G401.6 (cell line): ENCODE results near the gene PRCP.
A peak's percentile ranks its signal among the peaks of the same experiment; 100 is the strongest.

Source experiments
- FAIRE-seq: peaks from 2 replicates; lab custom pipeline; 2012; peaks lifted over from hg19 to GRCh38; lab: Jason Lieb, UNC

The PRCP gene

DNA sequence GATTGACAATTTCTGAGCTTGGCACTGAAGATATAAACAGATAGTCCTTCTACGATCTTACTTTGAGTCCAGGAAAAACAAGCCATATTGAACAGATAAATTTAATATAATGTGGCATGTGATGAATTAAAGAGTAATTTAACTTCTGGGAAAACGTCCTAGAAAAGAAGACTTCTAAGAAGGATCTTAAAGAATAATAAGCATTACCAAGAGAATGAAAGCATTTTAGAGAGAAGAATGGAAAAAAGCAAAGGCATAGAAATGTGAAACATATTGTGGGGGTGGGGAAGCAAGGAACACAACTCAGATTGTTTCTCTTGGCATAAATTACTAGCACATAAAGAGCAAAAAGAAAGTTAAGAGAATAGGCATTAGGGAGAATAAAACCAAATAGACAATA lies 6.7 kb upstream of the PRCP start:
- FAIRE-seq: no peak

GRCh38 chr11:82906236-82906635 lies 6.0 kb upstream of the PRCP start:
- FAIRE-seq: peak; percentile 94

- no peak for FAIRE-seq
These were observed 3.8 kb upstream of the PRCP start for GRCh38 chr11:82903843-82904586.

GRCh38 chr11:82902880-82903279 lies 2.6 kb upstream of the PRCP start:
- no peak for FAIRE-seq

DNA sequence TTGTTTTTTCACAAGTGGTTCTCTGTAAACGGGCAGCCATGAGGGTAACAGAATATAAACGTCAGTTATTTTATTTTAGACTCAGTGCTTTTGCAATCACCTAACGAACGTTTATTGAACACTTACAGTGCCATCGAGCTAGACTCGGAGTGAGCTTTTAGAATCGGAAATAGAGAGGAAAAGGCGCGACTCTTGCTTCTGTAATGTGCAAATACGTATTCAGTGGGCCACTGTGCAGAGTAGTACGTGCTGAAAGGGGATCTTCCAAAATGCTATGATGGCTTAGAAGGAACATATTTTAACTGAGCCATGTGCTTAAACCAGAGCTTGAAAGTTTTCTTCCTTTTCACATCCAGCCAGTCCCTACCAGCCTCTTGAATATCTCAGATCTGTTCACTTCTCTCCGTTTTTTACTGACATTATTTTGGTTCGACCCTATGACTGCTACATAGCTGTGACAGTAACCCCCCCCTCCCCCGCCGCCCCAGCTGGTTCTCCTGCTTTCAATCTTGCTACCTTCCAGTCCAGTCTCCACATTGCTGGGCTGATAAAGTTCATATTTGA lies 1.8 kb upstream of the PRCP start:
- FAIRE-seq: no peak

- peak; percentile 97 for FAIRE-seq
These were observed 1.1 kb upstream of the PRCP start, which contains the start of gene DDIAS for GRCh38 chr11:82901165-82901921. Gene DDIAS (plus strand): TSS chr11:82901736. CDS start chr11:82914739, 13,003 bp downstream.

DNA sequence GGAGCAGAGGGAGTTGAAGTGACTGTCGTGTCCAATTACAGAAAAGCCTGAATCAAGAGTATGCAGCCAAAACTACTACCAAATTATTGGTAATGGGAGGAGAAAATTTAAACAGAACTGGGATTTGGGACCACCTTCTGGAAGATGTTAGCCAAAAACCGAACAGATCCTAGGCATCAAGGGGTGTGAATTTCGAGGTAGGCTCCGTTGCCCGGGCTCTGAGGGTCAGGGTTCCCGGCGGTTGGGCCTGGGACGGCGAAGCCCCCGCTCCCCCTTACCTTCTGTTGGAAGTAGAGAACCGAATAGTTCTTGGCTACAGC lies 313 bp downstream of the PRCP start:
- no peak for FAIRE-seq

DNA sequence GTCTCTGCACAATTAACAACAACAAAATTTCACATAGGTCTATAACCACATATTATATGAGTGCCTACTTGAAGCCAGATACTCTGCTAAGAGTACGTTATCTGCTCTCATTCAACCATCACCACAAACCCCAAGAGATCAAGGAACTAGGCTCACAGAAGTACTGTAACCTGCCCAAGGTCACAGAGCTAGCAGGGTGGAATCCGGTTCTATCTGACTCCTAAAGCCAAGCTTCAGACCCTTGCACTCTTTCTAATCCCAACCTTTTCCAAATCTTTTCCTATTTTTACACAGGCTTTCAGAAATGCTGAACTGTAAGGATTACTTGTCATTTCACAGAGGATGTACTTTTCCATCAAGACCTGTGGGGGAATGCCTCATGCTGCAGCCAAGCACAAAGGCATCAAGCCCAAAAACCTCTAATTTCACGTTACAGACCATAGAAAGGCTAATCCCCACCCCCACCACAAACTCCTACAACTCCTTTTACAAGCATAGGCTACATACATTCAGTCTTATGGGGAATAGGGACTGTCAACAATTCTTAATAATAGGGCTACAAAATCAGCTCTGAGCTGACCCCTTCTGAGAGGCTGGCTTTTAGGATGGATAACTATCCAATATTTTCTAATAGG lies 927 bp downstream of the PRCP start:
- FAIRE-seq: no peak

- no peak for FAIRE-seq
These were observed 2.0 kb downstream of the PRCP start for GRCh38 chr11:82898241-82898640.

DNA sequence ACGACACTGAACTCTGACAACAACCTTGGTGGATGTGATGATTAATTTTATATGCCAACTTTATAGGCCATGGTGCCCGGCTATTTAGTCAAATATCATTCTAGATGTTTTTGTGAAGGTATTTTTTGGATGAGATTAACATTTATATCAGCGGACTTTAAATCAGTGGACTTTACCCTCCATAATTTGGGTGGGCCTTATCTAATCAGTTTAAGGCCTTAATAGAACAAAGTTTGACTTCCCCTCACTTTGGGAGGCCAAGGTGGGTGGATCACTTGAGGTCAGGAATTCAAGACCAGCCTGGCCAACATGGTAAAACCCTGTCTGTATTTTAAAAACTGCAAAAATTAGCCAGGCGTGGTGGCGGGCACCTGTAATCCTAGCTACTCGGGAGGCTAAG lies 4.0 kb downstream of the PRCP start:
- no peak for FAIRE-seq

- FAIRE-seq: no peak
These were observed 4.7 kb downstream of the PRCP start for GRCh38 chr11:82895437-82896091.

DNA sequence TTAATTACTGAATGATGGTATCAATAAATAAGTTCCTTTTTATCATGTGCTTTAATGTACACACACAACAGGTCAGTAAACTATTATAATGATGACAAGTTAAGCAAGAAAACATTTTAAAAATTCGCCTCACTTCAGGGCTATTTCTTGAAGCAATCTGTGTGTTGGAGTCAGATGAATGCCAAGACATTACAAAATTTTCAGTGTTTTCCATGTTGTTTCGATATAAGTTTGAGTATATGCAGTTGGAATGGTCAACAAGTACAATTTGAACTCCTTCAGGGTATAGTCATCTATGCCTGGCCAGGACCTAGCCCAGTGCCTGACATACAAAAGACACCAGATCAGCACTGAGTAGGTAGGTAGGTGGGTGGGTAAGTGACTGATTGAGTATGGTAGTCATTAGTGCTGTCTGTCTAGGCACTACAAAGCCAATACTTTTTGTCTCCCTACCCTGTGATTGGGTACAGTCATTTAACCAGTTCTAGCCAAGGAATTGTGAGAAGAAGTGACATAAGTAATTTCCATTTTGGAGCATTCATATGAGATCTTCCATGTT lies 7.5 kb downstream of the PRCP start:
- no peak for FAIRE-seq

DNA sequence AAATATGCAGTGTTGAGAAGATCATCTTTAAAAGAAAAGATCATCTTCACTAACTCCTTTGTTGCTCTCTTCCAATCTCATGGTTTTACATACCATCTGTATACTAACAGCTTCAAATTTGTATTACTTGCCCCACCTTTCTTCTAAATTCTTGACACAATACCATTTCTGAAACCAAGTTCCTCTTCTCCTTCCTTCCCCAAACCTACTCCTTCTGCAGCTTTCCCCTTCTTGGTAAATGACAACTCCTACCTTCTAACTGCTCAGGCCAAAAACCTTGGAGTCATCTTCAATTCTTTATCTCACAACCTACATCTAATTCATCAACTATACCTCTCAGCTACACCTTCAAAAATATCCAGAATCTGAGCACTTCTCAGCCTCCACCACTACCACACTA lies 9.3 kb downstream of the PRCP start:
- FAIRE-seq: no peak

GRCh38 chr11:82890002-82890341 lies 10.3 kb downstream of the PRCP start:
- no peak for FAIRE-seq

- no peak for FAIRE-seq
These were observed 10.9 kb downstream of the PRCP start for GRCh38 chr11:82889133-82890001.

DNA sequence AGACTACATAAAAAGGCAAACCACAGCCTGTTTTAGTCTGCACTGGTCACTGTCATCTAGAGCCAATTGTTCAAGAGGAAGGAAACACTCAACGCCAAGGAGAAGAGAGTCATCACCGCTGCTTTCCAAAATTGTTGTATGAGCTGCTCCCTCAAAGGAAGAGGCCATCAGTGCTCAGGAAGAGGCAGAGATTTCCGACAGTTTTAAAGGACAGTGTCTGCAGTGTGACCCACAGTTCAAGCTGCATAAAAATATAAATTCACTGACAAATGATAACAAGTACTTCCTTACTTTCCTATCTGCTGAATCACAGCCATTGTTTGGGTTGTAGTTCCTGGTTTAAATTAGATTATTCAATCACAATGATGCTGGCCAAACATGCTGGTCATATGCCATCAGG lies 16.4 kb downstream of the PRCP start:
- no peak for FAIRE-seq

GRCh38 chr11:82874646-82875523 lies 25.3 kb downstream of the PRCP start:
- FAIRE-seq: no peak

GRCh38 chr11:82873919-82874333 lies 26.3 kb downstream of the PRCP start:
- FAIRE-seq: no peak

DNA sequence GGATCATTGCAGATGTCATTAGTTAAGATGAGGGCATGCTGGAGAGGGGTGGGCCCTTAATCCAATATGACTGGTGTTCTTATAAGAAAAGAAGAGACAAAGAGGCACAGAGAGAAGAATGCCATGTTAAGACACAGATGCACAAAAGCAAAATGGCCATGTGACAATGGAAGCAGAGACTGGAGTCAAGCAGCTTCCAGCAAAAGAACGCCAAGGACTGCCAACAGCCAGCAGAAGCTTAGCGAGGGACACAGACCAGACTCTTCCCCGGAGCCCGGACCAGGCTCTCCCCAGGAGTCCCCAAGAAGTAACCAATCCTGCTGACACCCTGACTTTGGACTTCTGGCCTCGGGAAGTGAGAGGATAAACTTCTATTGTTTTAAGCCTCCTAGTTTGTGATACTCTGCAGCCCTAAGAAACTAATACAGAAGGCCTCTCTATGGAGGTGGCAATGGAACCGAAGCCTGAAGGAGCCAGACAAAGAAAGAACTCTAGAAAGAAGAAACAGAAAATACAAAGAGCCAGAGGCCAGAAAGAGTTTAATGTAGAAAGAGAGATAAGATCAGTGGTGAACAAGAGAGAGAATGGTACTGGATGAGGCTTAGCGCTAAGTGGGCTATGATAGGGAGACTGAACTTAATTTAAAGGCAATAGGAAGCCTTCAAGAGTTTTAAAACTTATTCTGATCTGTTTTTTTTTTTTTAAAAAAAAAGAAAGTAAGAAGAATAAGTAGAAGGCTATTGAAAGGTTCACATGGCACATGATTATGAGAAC lies 27.7 kb downstream of the PRCP start:
- FAIRE-seq: no peak

DNA sequence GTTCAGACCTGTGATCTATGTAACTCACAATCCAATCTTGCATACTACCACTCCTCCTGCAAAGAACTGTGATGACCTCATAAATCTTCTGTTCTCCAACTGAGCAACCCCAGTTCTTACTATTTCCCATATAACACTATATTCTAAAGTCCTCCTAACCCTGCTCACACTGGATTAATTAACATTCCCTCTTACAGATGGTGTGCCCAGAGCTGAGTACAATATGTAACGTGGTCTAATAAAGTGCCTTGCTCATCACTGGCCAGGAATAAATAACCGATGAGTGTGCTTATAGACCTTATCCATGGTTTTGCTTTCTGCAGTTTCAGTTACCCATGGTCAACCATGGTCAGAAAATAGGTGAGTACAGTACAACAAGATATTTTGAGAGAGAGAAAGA lies 28.6 kb downstream of the PRCP start:
- no peak for FAIRE-seq
